ENCODE results near the gene CDIP1. TPM values are rescaled to one million over a fixed set of nuclear protein-coding genes. Genes with fewer than 3 reads are reported as not detected.
"Not testable (repeated sequence)": the region's sequence is repeated elsewhere in the genome, so short reads cannot be mapped to it uniquely, and the experiment has no call there.

The CDIP1 gene
- total RNA-seq, 1 donor from 2014 or later = 41.3 TPM

GRCh38 chr16:4576008-4576407 lies 37.4 kb upstream of the CDIP1 start:
- no peaks in the 10 kb centered on the region for H3K4me1 Mint-ChIP-seq (ENCODE audit: unreplicated experiment)
- H3K36me3 Mint-ChIP-seq = no peaks in the 10 kb centered on the region
- TF ChIP-seq CTCF (conservative IDR thresholded peaks at IDR 0.05) = no peak
- no peaks in the 10 kb centered on the region for H3K9me3 Mint-ChIP-seq
- DNase-seq (ENCODE audit: extremely low spot score, unreplicated experiment) = no peak
- H3K4me3 Mint-ChIP-seq = no peak overlapping the region
- H3K27ac Mint-ChIP-seq = no peak overlapping the region
- H3K27me3 Mint-ChIP-seq = no peaks in the 10 kb centered on the region

- no peak for DNase-seq (ENCODE audit: extremely low spot score, unreplicated experiment)
- H3K4me1 Mint-ChIP-seq (ENCODE audit: unreplicated experiment) = no peaks in the 10 kb centered on the region
- TF ChIP-seq CTCF (conservative IDR thresholded peaks at IDR 0.05) = no peak
- no peak overlapping the region for H3K4me3 Mint-ChIP-seq
- no peaks in the 10 kb centered on the region for H3K27me3 Mint-ChIP-seq
- no peak overlapping the region for H3K27ac Mint-ChIP-seq
- no peaks in the 10 kb centered on the region for H3K9me3 Mint-ChIP-seq
- no peaks in the 10 kb centered on the region for H3K36me3 Mint-ChIP-seq
These were observed 36.5 kb upstream of the CDIP1 start for GRCh38 chr16:4574919-4575705.

GRCh38 chr16:4573926-4574325 lies 35.4 kb upstream of the CDIP1 start:
- not testable (repeated sequence) for H3K27ac Mint-ChIP-seq; DNase-seq (ENCODE audit: extremely low spot score, unreplicated experiment); H3K4me3 Mint-ChIP-seq; H3K9me3 Mint-ChIP-seq; H3K36me3 Mint-ChIP-seq; H3K27me3 Mint-ChIP-seq; H3K4me1 Mint-ChIP-seq (ENCODE audit: unreplicated experiment)

GRCh38 chr16:4572715-4573114 lies 34.1 kb upstream of the CDIP1 start:
- no peaks in the 10 kb centered on the region for H3K27me3 Mint-ChIP-seq
- DNase-seq (ENCODE audit: extremely low spot score, unreplicated experiment) = no peak
- H3K9me3 Mint-ChIP-seq = no peaks in the 10 kb centered on the region
- H3K4me3 Mint-ChIP-seq = no peak overlapping the region
- no peak for TF ChIP-seq CTCF (conservative IDR thresholded peaks at IDR 0.05)
- H3K4me1 Mint-ChIP-seq (ENCODE audit: unreplicated experiment) = no peaks in the 10 kb centered on the region
- no peaks in the 10 kb centered on the region for H3K36me3 Mint-ChIP-seq
- H3K27ac Mint-ChIP-seq = no peak overlapping the region

GRCh38 chr16:4570688-4571321 lies 32.2 kb upstream of the CDIP1 start:
- H3K27me3 Mint-ChIP-seq = no peaks in the 10 kb centered on the region

More at GRCh38 chr16:4570688-4571321, 32.2 kb upstream of the CDIP1 start:
- Mint-ChIP-seq H3K9me3 (no peaks in the 10 kb centered on the region), H3K4me3 (no peak overlapping the region), H3K4me1 (ENCODE audit: unreplicated experiment) (no peaks in the 10 kb centered on the region), H3K36me3 (no peaks in the 10 kb centered on the region), H3K27ac (no peak overlapping the region)
- no peak for DNase-seq (ENCODE audit: extremely low spot score, unreplicated experiment)
- no peak for TF ChIP-seq CTCF (conservative IDR thresholded peaks at IDR 0.05)
